ENCODE data around the gene ATP2C2.

ATP2C2 gene

GRCh38 chr16:84477661-84478060 is 109.3 kb downstream of the ATP2C2 start:
- DNase-seq (ENCODE audit: low read depth), result no peak

GRCh38 chr16:84478172-84478947 is 110.0 kb downstream of the ATP2C2 start:
- DNase-seq (ENCODE audit: low read depth), result no peak

DNA sequence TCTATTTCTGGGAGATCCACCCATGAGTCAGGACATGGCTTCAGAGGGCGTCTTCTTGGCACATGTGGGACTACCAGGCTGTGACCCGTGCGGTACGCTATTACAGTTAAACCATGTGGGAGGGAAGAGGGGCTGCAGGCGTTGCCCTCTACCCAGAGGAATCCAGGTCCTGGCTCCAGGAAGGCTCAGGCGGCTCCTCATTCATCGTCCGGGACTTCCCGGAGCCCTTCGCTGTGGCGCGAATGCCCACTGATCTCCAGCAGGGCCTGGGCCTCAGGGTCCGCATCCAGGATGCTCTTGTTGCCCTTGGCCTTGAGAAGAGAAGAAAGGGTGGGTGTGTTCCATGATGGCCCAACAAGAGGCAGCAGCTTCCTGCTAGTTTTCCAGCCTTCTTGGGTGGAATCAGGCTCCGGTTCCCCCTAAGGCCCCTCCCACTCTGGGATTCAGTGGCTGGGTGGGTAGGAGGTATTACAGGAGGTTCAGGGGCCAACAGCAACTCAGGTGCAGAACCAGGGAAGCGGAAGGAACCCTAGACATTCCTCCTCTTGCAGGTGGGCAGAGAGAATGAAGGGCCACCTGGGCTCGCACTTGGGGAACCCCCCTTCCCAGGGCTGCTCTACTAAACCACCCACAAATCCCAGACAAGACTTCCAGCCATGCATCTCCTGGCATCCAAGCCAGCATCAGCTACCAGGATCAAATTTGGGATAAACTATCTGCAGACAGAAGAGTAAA is 111.5 kb downstream of the ATP2C2 start:
- no peak for DNase-seq (ENCODE audit: low read depth)

DNA sequence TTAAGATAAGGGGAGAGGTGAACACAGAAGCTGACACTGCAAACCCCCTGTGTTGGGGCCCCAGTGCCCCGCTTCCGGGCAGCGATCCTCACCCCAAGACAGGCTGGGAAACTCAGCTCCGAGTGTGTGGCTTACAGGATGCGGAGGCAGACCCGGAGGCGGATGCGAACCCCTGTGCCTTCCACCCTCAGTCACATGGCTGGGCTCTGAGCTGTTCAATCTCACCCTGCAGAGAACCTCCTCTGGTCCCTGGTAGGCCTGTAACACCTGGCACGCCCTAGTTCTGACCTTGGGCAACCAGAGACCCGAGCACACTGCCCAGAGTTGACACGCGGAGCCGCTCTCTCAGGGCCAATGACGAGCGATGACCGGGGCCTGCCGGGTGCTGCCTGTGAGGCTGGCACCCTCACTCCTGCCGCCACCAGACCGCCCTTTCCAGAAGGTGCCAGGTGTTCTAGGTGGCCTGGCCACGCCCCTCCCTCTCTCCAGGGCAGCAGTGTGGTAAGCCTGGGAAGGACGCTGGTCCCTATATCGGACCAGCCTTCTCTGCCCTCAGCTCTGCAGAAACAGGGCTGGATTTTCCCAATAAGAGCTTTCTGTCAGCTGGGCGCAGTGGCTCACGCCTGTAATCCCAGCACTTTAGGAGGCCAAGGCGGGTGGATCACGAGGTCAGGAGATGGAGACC is 112.9 kb downstream of the ATP2C2 start:
- no peak for DNase-seq (ENCODE audit: low read depth)

- DNase-seq (ENCODE audit: low read depth), result no peak
These were observed 113.9 kb downstream of the ATP2C2 start for GRCh38 chr16:84482001-84482891.

DNA sequence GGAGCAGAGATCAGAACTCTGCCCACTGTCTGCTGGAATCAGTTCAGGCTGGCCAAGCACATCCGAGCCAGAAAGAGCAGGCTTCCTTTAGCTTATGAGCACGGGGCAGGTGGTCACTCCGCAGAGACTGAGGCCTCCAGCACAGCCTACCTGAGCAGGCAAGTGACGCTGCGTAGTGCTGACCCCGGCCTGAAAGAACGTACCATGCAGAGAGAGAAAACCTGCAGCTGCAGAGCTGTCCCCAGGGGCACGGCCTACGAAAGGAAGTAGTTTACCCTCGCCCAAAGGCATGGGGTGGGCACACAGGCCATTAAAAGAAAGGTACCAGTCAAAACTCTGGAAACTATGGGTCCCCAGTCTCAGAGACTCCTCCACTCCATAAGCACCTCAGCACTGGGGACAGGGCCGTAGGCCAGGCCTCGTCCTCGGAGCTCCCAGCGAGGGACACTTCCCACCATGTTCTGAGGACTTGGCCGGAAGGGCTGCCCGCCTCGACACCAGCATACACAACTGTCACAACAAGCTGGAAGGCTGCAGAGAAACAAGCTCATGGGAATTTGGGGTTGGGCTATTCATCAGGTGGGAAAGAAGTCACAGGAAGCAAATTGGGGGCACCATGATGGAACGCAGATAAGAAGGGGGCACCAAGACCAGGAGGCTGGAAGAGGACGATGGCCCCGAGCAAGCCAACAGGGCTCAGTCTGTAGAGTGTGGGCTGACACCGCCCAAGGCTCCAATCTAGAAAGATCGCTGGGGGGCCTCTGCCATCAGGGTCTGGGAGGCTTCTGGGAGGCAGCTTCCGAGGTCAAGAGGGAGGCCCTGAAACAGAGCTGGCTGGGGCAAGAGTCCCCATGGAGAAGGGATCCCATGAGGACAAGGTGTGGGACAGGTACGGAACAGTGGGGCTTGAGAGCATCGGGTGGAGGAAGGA is 114.9 kb downstream of the ATP2C2 start:
- DNase-seq (ENCODE audit: low read depth), result no peak

DNA sequence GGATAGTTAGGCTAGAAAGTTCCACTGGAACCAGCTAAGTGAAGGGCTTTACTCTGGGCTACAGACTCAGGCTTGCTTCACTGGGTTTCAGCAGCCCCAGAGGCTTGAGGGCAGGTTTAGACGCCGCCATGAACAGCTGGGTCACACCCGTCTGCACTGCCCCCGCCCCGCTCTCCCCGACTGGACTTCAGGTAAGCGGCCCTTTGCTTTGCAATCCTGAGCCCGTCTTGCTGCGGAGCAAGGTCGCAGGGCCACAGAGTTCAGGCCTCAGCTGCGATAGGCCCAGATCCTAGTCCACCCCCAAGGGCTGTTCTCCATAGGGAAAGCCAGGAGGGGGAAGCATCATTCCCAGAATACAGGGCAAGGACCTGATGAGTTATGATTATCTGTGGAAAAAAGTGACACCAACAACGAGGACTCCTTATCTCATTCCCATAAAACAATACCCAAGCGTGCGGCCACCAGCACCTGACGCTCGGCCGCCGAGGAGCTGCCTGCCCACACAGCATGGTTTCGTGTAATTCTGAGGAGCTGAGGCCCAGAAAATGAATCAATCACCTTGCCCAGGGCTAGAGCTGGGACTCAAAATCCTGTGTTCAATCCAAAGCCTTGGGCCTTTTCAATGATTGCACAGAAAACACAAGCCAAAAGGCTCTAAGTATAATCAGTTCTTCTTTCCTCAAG is 115.7 kb downstream of the ATP2C2 start:
- no peak for DNase-seq (ENCODE audit: low read depth)

GRCh38 chr16:84484579-84485254 is 116.4 kb downstream of the ATP2C2 start:
- no peak for DNase-seq (ENCODE audit: low read depth)

DNA sequence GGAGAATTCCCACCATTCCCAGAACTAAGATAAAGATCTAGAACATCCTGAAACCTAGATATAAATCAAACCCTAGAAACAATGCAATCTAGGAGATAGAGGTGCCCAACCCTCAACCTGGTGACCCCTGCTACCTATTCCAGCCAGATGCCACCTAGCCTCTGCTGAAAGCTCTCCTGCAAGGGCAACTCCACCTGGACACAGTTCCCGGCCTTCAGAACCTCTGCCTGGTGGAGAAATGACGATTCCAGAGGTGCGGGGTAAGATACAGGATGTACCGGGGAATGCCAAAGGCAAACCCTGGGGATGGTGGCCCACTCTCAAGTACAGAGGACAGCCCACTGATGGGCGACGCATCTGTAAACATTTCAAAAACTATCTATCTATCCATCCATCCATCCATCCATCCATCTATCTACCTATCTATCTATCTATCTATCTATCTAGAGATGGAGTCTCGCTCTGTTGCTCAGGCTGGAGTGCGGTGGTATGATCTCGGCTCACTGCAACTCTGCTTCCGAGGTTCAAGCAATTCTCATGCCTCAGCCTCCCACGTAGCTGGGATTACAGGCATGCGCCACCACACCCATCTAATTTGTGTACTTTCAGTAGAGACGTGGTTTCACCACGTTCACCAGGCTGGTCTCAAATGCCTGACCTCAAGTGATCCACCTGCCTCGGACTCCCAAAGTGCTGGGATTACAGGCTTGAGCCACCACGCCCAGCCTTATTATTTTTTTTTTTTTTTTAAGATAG is 117.1 kb downstream of the ATP2C2 start:
- no peak for DNase-seq (ENCODE audit: low read depth)

DNA sequence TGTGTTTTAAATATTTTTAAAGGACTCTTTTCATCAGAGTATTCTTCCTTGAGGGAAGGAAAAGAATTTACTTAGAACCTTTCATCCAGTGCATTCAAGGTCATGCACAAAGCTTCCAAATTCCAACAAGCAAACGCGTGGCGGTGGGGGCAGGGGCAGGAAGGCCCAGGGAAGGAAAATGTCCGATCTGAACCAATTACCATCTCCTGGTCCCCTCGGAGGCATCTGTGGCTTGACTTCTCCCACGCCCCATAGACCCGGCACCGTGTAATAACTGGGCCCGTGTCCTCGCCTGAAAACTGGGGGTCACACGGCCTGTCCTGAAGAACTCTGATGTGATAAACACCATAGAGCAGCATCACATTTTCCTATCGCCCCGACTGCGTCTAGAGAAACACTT is 117.8 kb downstream of the ATP2C2 start:
- DNase-seq (ENCODE audit: low read depth), result no peak

DNA sequence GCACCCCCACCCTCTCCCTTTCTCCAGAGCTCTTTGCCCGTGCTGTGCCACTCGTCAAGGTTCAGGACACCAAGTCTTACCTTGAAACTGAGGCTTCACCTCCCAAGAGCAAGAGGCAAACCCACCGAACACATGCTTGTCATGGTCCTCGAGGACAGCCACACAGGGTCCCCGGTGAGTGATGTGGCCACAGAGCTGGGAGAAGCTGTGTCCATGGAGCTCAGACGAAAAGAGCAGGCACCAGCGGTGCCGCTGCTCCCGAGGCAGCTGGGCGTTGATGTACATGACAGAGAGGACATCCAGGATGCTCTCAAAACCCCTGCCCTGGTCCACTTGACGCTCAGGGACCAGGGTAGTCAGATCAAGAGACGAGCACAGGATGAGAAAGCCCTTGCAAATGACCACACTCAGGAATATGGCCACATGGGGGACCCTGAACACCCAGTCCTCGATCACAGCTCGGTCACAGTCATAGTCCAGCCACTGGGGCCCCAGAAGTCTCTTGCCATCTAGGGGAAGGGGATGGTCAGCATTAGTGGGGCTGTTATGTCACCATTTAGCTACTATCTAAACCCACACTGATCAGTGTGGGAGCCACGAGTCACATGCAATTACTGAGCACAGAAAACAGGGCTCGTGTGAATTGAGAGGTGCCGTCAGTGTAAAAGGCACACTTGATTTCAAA is 118.4 kb downstream of the ATP2C2 start:
- no peak for DNase-seq (ENCODE audit: low read depth)

- DNase-seq (ENCODE audit: low read depth), result no peak
These were observed 119.0 kb downstream of the ATP2C2 start for GRCh38 chr16:84487358-84487757.

DNA sequence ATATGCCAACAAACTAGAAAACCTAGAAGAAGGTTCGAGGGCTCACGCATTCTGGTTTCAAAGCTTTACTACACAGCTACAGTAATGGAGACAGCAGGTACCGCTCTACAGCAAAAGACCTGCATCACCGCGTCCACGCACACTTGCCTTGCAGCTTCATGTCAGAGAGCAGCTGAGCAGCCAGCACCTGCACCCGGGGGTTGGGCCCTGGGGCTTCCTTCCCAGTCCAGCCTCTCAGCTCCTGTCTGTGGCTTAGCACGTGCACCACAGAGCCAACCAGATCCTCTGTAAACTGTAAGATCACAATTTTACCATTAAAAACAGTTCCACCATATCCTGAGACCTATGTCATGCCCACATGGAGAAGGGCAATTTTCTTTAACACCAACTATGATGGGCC is 120.8 kb downstream of the ATP2C2 start:
- DNase-seq (ENCODE audit: low read depth), result no peak

- DNase-seq (ENCODE audit: low read depth), result no peak
These were observed 127.2 kb downstream of the ATP2C2 start for GRCh38 chr16:84495506-84495905.

DNA sequence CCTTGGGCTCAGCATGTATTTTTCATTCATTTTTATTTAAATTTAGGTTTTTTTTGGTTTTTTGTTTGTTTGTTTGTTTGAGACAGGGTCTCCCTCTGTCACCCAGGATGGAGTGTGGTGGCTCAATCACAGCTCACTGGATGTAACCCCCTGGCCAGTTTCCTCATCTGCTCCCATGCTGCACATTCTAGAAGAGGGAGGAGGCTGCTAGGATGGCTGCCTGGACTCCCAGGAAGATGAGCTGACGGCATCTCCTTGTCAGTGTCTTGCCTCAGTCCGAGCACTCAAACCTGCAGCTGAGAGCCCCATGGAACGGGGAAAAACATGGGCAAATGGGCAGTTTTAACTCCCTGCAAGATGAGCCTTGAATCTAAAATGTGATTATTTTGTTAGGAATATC is 128.7 kb downstream of the ATP2C2 start:
- no peak for DNase-seq (ENCODE audit: low read depth)

DNA sequence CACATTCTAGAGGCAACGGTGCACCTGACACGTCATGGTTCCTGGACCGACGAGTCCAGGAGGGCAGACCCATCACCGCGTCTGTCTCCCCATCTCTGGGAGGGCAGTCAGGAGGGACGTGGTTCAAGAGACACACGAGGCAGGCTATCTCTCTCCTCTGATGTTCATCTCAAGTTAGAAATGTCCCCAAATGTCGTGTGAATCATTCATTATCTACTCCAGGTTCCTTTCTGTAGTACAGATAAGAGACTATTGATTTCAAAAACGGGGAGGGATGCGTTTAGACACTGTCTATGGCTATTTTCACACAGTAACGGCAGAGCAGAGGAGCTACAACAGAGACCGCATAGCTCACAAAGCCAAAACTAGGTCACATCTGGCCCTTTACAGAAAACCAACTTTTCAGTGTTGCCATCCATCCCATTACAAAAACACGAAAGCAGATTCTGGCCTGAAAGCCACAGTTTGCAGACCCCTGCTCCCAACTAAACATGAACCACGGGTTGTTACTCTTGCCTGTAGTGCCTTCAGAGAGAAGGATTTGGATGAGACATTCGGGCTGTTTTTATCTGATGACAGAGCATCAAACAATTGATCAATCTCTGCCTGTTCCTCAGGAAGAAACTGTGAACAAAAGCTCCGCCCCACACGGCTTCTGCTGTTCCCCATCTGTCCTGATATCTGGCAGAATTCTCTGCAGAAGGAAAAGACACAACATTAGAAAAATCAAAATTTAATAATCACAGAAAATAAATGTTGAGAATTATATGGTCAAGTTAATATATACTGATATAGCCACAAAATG is 129.3 kb downstream of the ATP2C2 start:
- no peak for DNase-seq (ENCODE audit: low read depth)

GRCh38 chr16:84498223-84498610 is 129.9 kb downstream of the ATP2C2 start:
- DNase-seq (ENCODE audit: low read depth), result no peak

Measured in stimulated activated CD8-positive, alpha-beta memory T cell treated with anti-CD3 and anti-CD28 coated beads, Interleukin-15, amount 100 ng/mL, for 24 hours (primary cell).